GM12875 (cell line): ENCODE measurements around the gene ZNF521.

Source experiments
- H3K4me3 ChIP-seq: one replicate; pipeline ENCODE4 v1.5.1; 2011; ENCODE audit warnings: low read depth, low read length, control low read depth
- CTCF ChIP-seq: IDR thresholded peaks from 2 replicates; pipeline ENCODE4 v1.5.1; 2011; ENCODE audit warnings: low read depth, mild to moderate bottlenecking, control low read depth, inconsistent platforms, low read length, moderate library complexity, borderline replicate concordance; ENCODE audit not compliant: insufficient read depth

The ZNF521 gene

GRCh38 chr18:25236736-25237135 is 115.2 kb downstream of the ZNF521 start:
- no peak overlapping the region for H3K4me3 ChIP-seq
- no peak for TF ChIP-seq CTCF

GRCh38 chr18:25235401-25236042 is 116.4 kb downstream of the ZNF521 start:
- no peak for TF ChIP-seq CTCF
- H3K4me3 ChIP-seq = no peak overlapping the region

GRCh38 chr18:25234740-25235345 is 117.1 kb downstream of the ZNF521 start:
- no peak overlapping the region for H3K4me3 ChIP-seq
- no peak for TF ChIP-seq CTCF

- H3K4me3 ChIP-seq = no peak overlapping the region
- no peak for TF ChIP-seq CTCF
Measured at GRCh38 chr18:25234322-25234639, 117.7 kb downstream of the ZNF521 start.

GRCh38 chr18:25233528-25234321 is 118.2 kb downstream of the ZNF521 start:
- H3K4me3 ChIP-seq = no peak overlapping the region
- no peak for TF ChIP-seq CTCF

GRCh38 chr18:25231327-25231691 is 120.7 kb downstream of the ZNF521 start:
- H3K4me3 ChIP-seq = no peak overlapping the region
- TF ChIP-seq CTCF = no peak
